DMS114 treated with DMSO at 0.1 percent for 48 hours (cell line): ENCODE data around the gene MUC5B.
"Not testable (repeated sequence)": the region's sequence is repeated elsewhere in the genome, so short reads cannot be mapped to it uniquely, and the experiment has no call there.

Experiments
- DNase-seq: peaks from one replicate; lab custom pipeline; 2025; ENCODE audit not compliant: unreplicated experiment; lab: John Stamatoyannopoulos, UW

MUC5B gene

DNA sequence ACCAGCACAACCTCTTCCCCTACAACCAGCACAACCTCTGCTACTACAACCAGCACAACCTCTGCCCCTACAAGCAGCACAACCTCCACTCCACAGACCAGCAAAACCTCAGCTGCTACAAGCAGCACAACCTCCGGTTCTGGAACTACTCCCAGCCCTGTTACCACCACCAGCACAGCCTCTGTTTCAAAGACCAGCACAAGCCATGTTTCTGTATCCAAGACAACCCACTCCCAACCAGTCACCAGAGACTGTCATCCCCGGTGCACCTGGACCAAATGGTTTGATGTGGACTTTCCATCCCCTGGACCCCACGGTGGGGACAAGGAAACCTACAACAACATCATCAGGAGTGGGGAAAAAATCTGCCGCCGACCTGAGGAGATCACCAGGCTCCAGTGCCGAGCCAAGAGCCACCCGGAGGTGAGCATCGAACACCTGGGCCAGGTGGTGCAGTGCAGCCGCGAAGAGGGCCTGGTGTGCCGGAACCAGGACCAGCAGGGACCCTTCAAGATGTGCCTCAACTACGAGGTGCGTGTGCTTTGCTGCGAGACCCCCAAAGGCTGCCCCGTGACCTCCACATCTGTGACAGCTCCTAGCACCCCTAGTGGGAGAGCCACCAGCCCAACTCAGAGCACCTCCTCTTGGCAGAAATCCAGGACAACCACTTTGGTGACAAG, 34.3 kb upstream of the MUC5B start:
- not testable (repeated sequence) for DNase-seq

DNA sequence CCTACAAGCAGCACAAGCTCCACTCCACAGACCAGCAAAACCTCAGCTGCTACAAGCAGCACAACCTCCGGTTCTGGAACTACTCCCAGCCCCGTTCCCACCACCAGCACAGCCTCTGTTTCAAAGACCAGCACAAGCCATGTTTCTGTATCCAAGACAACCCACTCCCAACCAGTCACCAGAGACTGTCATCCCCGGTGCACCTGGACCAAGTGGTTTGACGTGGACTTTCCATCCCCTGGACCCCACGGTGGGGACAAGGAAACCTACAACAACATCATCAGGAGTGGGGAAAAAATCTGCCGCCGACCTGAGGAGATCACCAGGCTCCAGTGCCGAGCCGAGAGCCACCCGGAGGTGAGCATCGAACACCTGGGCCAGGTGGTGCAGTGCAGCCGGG, 33.0 kb upstream of the MUC5B start:
- not testable (repeated sequence) for DNase-seq

DNA sequence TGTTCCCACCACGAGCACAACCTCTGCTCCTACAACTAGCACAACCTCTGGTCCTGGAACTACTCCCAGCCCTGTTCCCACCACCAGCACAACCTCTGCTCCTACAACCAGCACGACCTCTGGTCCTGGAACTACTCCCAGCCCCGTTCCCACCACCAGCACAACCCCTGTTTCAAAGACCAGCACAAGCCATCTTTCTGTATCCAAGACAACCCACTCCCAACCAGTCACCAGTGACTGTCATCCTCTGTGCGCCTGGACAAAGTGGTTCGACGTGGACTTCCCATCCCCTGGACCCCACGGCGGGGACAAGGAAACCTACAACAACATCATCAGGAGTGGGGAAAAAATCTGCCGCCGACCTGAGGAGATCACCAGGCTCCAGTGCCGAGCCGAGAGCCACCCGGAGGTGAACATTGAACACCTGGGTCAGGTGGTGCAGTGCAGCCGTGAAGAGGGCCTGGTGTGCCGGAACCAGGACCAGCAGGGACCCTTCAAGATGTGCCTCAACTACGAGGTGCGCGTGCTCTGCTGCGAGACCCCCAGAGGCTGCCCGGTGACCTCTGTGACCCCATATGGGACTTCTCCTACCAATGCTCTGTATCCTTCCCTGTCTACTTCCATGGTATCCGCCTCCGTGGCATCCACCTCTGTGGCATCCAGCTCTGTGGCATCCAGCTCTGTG, 30.9 kb upstream of the MUC5B start:
- DNase-seq: not testable (repeated sequence)

GRCh38 chr11:1192741-1193325, 30.0 kb upstream of the MUC5B start:
- DNase-seq: no peak

DNA sequence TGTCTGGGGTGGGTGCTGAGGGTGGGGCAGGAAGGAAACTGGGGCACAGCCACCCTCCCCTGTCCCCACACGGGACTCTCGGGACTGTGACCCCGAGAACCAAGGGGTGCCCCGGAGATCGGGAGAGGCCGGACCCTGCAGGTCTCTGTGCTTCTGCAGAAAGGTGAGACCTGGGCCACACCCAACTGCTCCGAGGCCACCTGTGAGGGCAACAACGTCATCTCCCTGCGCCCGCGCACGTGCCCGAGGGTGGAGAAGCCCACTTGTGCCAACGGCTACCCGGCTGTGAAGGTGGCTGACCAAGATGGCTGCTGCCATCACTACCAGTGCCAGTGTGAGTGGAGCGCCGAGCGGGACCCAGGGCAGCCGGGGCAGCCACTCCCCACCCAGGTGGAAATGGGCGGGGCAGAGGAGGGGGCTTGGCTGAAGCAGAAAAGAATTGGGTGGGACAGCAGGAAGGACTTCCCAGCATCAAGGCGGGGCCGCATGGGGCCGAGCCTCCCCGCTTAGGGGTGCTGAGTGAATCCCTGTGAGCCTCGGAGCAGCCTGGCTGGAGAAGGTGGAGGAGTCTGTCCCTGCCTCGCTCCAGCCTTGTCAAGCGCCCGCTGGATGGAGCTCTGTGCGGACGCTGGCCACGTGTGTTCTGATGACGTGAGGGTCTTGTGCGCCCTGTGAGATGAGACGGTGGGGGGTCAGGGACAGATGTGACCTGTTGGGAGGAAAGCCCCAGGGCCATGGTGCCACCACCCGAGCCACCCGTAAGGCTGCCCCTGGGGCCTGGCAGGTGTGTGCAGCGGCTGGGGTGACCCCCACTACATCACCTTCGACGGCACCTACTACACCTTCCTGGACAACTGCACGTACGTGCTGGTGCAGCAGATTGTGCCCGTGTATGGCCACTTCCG, 29.3 kb upstream of the MUC5B start:
- no peak for DNase-seq

DNA sequence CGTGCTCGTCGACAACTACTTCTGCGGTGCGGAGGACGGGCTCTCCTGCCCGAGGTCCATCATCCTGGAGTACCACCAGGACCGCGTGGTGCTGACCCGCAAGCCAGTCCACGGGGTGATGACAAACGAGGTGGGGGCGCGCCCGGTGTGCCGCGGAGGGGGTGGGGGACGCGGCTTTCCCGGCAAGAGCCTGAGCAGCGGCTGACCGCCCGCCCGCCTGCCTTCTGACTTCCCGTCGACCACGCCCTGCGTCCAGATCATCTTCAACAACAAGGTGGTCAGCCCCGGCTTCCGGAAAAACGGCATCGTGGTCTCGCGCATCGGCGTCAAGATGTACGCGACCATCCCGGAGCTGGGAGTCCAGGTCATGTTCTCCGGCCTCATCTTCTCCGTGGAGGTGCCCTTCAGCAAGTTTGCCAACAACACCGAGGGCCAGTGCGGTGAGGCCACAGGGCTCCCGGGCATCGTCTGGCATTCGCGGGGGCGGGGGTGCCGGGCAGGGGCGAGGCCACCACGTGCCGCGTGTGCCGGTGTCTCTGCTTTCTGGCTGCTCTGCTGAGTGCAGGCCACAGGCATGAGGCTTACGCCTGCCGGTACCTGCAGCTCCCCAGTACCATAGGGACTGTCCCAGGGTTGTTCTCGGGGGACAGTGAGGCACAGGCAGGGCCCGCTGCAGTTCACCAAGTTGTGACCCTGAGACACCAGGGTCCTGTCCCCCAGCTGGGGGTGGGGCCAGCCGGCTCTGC, 28.5 kb upstream of the MUC5B start:
- no peak for DNase-seq

DNA sequence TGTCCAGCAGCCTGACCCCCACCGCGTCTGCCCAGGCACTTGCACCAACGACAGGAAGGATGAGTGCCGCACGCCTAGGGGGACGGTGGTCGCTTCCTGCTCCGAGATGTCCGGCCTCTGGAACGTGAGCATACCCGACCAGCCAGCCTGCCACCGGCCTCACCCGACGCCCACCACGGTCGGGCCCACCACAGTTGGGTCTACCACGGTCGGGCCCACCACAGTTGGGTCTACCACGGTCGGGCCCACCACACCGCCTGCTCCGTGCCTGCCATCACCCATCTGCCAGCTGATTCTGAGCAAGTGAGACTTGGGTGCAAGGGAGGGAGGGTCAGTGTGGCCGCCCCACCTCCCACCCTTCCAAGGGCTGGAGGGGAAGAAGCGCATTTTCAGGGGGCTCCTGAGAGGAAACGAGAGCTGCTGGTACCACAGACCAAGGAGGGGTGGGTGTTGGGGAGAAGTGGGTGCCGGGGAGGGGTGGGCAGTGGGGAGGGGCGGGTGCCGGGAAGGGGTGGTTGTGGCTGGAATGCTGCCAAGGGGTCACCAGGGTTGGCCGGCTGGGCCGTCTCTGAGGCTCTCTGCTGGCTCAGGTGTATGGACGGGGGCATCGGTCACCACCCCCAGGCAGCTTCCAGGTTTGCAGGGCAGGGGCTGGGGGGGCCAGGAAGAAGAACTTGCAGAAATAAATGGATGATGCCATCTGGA, 27.7 kb upstream of the MUC5B start:
- DNase-seq: no peak

DNA sequence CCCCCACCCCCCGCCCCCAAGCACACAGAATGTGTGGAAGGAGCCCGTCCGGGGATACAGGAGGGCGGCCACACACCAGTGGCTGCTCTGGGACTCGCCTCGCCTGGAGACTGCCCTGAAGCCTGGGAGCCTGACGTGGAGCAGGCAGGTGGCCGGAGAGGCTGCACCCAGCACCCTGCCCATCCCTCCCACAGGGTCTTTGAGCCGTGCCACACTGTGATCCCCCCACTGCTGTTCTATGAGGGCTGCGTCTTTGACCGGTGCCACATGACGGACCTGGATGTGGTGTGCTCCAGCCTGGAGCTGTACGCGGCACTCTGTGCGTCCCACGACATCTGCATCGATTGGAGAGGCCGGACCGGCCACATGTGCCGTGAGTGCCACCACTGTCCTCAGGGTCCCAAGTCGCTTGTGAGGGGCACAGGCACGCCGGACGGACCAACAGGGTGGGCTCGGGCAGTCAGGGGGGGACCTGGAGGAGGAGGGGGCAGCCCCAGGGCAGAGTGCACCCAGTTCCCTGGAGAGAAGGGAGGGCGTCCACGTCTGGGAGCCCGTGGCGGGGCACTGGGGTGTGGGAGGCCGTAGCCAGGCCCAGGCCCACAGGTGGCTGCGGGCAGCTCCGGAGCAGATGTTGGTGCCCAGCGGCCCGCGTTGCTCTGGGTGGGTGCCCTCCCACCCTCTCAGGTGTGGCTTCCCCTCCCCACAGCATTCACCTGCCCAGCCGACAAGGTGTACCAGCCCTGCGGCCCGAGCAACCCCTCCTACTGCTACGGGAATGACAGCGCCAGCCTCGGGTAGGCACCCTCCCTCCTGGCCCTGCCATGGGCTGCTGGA, 27.0 kb upstream of the MUC5B start:
- DNase-seq: no peak

DNA sequence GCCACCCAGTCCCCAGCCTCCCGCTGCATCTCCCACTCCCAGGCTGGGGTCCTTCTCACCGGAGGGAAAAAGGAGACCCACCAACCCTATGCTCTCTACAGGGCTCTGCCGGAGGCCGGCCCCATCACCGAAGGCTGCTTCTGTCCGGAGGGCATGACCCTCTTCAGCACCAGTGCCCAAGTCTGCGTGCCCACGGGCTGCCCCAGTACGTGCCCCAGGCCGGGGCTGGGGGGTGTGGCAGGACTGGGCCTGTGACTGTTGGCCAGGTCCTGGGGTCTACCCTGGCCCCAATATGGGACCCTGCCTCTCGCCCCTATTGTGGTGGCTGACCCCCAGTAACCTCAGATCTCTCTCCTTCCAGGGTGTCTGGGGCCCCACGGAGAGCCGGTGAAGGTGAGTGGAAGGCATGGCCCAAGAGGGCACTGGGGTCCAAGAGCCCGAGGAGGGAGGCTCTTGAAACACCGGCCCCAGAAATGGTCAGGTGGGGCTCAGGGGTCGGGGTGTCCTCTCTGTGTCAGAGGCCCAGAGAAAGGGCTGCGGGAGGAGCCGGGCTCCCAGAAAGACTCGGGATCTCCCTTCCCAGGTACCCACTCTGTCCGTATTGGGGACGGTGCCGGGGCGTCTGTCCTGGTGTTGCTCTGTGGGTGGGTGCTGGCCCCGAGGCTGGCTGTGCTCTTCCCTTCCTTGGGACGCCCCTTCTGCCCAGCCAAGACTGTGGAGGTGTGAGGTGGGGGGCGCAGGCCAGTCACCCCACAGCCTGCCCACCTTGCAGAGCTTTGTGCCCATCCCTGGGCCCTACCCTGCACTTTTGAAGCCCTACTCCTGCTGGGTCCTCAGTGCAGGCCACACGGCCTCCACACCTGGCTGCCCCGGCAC, 26.1 kb upstream of the MUC5B start:
- no peak for DNase-seq

GRCh38 chr11:1197431-1197885, 25.4 kb upstream of the MUC5B start:
- DNase-seq: no peak

- DNase-seq: no peak
Measured at GRCh38 chr11:1197886-1198560, 24.8 kb upstream of the MUC5B start.

DNA sequence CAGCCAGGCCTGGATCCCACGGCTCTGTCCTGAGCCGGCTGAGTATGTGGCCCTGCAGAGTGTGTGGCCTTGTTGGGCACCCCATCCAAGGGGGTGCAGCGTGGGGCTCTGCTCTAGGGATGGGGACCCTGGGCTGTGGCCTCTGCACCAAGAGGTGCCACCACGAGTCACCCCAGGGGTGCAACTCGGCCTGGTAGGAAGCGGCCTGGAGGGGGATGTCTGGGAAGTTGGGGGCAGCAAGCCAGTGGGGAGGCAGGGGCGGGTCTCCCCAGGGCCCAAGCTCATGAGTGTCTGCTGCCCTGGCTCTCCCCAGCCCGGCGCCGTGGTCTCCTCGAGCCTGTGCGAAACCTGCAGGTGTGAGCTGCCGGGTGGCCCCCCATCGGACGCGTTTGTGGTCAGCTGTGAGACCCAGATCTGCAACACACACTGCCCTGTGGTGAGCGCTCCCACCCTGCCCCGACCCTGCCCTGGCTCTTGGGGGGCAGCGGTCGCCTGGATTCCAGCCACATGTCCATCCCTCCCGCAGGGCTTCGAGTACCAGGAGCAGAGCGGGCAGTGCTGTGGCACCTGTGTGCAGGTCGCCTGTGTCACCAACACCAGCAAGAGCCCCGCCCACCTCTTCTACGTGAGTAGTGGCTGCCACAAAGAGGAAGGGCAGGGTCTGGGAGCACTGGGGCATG, 24.2 kb upstream of the MUC5B start:
- no peak for DNase-seq

DNA sequence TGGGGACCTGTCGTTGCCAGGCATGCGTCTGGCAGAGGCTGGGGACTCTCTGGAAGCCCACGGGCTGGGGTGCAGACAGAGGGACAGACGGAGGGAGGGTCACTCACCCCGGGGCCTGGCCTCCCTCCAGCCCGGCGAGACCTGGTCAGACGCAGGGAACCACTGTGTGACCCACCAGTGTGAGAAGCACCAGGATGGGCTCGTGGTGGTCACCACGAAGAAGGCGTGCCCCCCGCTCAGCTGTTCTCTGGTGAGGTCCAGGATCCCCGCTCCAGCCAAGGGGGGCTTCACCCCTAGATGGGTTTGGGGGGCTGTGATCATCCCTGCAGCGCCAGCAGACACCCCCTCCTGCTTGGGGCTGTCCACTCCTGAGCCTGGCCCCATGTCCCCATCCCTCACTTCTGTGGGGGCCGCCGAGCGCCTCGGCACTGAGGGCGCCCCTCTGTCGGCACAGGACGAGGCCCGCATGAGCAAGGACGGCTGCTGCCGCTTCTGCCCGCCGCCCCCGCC, 23.6 kb upstream of the MUC5B start:
- DNase-seq: no peak

DNA sequence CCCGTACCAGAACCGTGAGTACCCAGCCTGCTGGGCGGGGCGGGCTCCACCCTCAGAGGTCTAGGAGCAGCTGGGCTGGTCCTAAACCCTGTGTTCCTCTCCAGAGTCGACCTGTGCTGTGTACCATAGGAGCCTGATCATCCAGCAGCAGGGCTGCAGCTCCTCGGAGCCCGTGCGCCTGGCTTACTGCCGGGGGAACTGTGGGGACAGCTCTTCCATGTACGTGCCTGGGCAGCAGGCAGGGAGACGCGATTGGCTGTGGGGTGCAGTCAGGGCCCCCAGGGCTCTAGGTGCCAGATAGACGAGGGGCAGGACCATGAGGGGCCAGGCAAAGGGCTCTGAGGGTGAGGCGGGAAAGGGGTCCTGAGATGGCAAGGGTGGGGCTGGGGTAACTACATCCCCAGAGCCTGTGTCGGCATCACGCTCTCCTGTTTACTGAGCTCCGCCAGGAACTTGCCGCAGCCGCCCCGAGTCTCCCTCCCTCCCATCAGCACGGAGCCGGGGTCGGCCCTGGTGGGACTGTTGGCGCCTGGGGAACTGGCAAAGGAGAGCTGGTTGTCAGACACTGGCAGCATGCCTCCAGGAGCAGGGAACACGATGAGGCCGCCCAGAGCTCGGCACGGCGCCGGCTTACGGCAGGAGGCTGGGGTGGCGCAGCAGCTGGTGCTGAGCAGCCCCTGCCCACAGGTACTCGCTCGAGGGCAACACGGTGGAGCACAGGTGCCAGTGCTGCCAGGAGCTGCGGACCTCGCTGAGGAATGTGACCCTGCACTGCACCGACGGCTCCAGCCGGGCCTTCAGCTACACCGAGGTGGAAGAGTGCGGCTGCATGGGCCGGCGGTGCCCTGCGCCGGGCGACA, 22.9 kb upstream of the MUC5B start:
- no peak for DNase-seq

- no peak for DNase-seq
Measured at GRCh38 chr11:1200611-1201191, 22.2 kb upstream of the MUC5B start.
